ENCODE data around the gene SVIL.

SVIL gene

DNA sequence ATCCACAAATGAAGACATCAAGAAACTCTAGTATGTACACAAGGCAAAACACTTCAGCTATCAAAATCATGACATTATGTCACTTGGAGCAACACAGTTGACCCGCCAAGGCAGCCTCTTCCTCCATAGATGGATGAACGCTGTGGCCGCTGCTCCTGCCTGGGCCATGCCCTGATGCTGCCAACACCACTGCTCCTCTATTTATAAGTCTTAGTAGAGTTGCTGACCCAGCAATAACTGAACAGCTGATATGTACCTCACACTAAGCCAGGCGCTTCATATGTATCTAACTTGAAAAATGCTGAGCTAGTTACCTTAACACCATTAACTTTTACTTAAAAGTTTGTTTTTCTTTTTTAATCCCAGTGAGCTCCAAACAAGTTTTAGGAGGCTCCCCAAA, 214.0 kb downstream of the SVIL start:
- no peak for DNase-seq
- in situ Hi-C loops (cut with MboI; ENCODE audit: low pct_unique_long_range_greater_than_20kb, low sequenced_read_pairs) = no loop called here

DNA sequence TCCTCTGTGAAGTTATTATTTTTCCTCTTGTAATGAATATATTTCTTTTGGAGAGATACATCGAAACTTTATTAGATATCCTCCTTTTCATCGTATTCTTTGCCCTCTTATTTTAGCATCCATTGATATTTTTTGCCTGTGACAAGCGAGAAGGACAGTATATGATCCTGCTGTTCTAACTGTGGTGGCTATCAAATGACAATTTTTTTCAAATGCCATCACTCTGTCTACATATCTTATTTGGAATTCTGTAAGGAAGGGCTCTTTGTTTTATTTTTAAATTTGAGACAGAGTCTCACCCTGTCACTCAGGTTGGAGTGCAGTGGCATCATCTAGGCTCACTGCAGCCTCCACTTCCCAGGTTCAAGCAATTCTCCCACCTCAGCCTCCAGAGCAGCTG, 217.4 kb downstream of the SVIL start:
- no peak for DNase-seq
- in situ Hi-C loops (cut with MboI; ENCODE audit: low pct_unique_long_range_greater_than_20kb, low sequenced_read_pairs) = no loop called here

DNA sequence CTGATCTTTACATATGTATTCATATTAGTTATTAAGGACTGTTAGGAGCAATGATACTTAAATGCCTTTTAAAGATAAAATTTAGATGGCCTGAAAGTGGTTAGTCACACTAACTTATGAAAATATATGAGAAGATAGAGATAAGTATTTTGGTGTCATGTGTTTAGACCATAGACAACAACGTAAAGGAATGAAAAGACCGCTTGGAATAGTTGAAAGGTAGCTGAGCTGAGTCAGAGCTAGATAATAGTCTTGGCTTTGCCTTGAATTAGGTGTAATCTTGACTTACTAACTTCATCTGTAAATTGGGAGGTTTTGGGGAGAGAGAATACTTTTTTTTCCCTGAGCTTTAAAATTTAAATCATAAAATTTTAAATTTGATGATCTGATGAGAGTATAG, 218.9 kb downstream of the SVIL start:
- in situ Hi-C loops (cut with MboI; ENCODE audit: low pct_unique_long_range_greater_than_20kb, low sequenced_read_pairs) = no loop called here
- no peak for DNase-seq

- in situ Hi-C loops (cut with MboI; ENCODE audit: low pct_unique_long_range_greater_than_20kb, low sequenced_read_pairs) = no loop called here
- no peak for DNase-seq
These were observed 220.3 kb downstream of the SVIL start for GRCh38 chr10:29414501-29414900.

GRCh38 chr10:29412485-29412884, 222.3 kb downstream of the SVIL start:
- DNase-seq = no peak

DNA sequence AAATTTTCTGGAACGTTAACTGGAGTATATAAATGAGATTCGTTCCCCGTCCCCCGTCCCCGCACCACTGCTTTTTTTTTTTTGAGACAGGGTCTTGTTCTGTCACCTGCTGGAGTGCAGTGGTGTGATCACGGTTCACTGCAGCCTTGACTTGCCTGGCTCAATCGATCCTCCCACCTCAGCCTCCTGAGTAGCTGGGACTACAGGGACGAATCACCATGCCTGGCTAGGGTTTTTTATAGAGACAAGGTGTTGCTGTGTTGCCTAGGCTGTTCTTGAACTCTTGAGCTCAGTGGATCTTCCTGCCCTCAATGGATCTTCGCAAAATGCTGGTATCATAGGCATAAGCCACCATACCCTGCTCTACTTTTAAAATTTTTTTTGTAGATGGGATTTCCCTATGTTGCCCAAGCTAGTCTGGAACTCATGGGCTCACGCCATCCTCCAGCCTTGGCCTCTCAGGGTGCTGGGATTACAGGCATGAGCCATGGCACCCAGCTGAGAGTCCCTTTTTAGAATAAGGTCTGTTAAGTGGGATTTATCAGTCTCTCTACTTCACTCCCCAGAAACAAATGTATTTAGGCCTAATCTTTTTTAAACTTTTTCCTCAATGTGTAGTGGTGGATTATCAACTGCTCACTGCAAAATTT, 223.0 kb downstream of the SVIL start:
- in situ Hi-C loops (cut with MboI; ENCODE audit: low pct_unique_long_range_greater_than_20kb, low sequenced_read_pairs) = no loop called here
- DNase-seq = no peak

More at GRCh38 chr10:29412485-29412884, 222.3 kb downstream of the SVIL start:
- in situ Hi-C loops (cut with MboI; ENCODE audit: low pct_unique_long_range_greater_than_20kb, low sequenced_read_pairs) = no loop called here

- in situ Hi-C loops (cut with MboI; ENCODE audit: low pct_unique_long_range_greater_than_20kb, low sequenced_read_pairs) = no loop called here
- peak; percentile 82 for DNase-seq
These were observed 225.3 kb downstream of the SVIL start for GRCh38 chr10:29409241-29410054.

GRCh38 chr10:29408847-29409240, 225.9 kb downstream of the SVIL start:
- in situ Hi-C loops (cut with MboI; ENCODE audit: low pct_unique_long_range_greater_than_20kb, low sequenced_read_pairs) = no loop called here
- DNase-seq = no peak
